ENCODE data around the gene ATAT1. TPM values are rescaled to one million over a fixed set of nuclear protein-coding genes. Genes with fewer than 3 reads are reported as not detected.

ATAT1 gene
- total and polyA plus RNA-seq, 12 donors, result 0.78 to 16.3 (median 8.3) TPM

DNA sequence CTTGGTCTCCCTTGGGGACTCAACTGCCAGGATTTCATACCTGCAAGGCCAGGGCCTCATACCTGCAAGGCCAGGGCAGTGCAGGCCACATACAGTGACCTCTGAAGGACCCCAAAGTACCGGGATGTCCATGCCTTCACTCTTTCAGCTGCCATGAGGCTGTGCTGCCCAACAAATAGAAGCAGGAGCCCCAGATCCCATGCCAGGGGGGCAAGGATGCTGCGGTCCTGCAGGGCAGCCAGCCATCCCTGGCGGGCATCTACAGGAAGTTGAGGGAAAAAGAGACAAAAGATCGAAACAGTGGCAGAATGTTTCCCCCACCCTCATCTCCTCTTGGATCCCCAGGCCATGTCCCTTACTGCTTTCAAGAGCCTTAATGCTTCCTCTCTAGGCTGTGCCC, 63.3 kb downstream of the ATAT1 start:
- intact Hi-C loops (cut with DNase I), result no loop called here
- WGBS, 4 donors, result 27 to 51% (median 39%) methylated on average over 3 to 4 of the region's 4 CpGs

DNA sequence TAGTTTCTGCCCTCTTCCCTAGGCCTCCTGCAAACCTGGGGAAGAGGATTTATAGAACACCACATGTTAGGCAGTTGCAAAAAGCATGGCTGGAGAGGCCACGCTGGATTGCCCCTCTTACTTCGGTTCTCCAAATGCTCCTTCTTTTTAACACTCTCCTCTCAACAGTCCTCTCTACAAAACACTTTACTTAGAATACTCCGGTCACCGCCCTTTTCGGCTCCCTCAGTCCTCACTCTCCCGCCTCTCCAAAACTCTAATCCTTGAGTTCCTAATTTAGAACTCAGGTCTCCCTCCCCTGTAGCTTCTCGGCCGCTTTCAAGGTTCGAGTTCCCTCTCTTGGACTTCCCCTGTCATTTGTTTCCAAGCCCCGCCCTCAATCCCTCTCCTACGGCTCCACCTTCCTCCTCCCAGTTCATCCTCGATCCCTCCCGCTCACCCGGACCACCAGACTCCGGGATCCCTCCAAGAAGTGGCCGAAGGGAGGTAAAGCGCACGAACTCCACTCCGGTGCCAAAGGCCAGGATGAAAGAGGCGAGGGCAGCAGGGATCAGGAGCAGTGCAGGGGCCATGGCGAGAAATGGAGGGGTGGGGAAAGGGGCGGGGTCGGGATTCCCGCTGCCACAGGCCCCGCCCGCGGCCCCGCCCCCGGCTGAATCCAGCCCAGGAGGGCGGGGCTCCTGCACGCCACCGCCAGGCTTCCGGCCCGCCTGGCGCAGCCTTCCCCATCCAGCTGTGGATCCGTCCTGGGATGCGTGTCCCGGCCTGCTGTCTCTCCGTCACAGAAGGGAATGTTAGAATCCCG, 63.9 kb downstream of the ATAT1 start, which contains the start of gene NRM:
NRM (minus strand) TSS at position 582 of the 805 bp plus-strand sequence; CDS start at position 572, 10 bp downstream.
- Histone ChIP-seq H3K9me3 (replicated peaks in 1 of 3) (no peaks in the 10 kb centered on the region), H3K4me1 (replicated peaks in 1 of 2) (peaks cover 19 to 41% of the 10 kb centered on the region in 2 donors), H3K27me3 (no peaks in the 10 kb centered on the region), H3K36me3 (replicated peaks in 1 of 2) (no peaks in the 10 kb centered on the region), H3K27ac (peak within 1 kb of the TSS; percentile 62 to 84 (median 79)), H3K4me3 (peak within 1 kb of the TSS; percentile 37 to 71 (median 60))
- no peak for TF ChIP-seq CTCF (IDR thresholded peaks at IDR 0.05)
- peak in 1 of 2 donors; percentile 46 for TF ChIP-seq POLR2A (IDR thresholded peaks at IDR 0.05)
- WGBS, 4 donors, result 0 to 1% (median 1%) methylated on average over 23 to 40 of the region's 40 CpGs
- intact Hi-C loops (cut with DNase I), result no loop called here
- peak; percentile 88 to 93 (median 91) for DNase-seq

More for the DNA sequence above, 63.3 kb downstream of the ATAT1 start:
- Histone ChIP-seq H3K36me3 (replicated peaks in 1 of 2) (no peaks in the 10 kb centered on the region), H3K4me1 (replicated peaks in 1 of 2) (peaks cover 23 to 41% of the 10 kb centered on the region in 2 donors), H3K4me3 (peak overlapping the region in 1 of 4 donors; percentile 68), H3K9me3 (replicated peaks in 1 of 3) (no peaks in the 10 kb centered on the region), H3K27me3 (no peaks in the 10 kb centered on the region), H3K27ac (peak overlapping the region; percentile 62 to 84 (median 79))
- DNase-seq, result no peak
- TF ChIP-seq POLR2A (IDR thresholded peaks at IDR 0.05) (no peak), CTCF (IDR thresholded peaks at IDR 0.05) (no peak)

DNA sequence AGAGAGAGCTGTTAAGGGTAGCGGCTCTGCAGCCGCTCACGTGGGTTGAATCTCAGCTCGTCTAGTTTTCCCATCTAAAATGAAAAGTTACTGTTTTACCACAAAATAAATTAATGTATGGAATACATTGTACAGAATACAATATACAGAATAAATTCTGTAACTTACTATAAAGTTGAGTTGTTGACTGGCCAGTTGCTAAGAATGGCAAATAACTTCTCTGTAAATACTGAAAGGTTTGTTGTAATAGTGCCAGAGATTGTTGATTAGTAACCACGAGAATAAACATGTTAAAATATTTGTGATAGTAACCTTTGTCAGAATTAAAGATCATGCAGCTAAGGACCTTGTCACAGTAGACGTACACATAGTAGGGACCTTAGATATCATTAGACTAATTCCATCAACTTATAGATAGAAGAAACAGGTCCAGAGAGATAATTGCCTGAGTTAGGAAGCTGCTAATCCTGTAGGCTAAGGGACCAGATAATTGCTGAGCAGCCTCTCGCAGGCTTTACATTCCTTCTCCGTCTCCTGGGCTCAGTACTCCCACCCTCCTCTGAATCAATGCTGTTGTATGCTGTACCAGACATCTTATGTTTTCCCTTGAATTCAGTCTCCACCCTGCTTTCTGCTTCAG, 64.7 kb downstream of the ATAT1 start:
- intact Hi-C loops (cut with DNase I), result no loop called here
- Histone ChIP-seq H3K4me1 (replicated peaks in 1 of 2) (peaks cover 12 to 36% of the 10 kb centered on the region in 2 donors), H3K36me3 (replicated peaks in 1 of 2) (no peaks in the 10 kb centered on the region), H3K4me3 (peak overlapping the region in 2 of 4 donors; percentile 68 to 71), H3K27me3 (no peaks in the 10 kb centered on the region), H3K9me3 (replicated peaks in 1 of 3) (no peaks in the 10 kb centered on the region), H3K27ac (peak overlapping the region in 4 of 5 donors; percentile 72 to 84 (median 80))
- 22 to 25% (median 23%) methylated on average over 8 of the region's 8 CpGs for WGBS, 4 donors
- DNase-seq, result no peak
- TF ChIP-seq POLR2A (IDR thresholded peaks at IDR 0.05) (no peak), CTCF (IDR thresholded peaks at IDR 0.05) (no peak)

MicroRNAs within 50 kb of the gene (microRNA counts, 767-probe panel; counts per million panel counts)
- 0 counts per million in 2 donors for microRNA hsa-miR-877-5p

Small RNA genes lying within 50 kb of the gene (microRNA-seq; reads per million reads assigned to microRNA genes)
- 86.4 to 118 (median 105) reads per million in 3 donors for gene MIR877

Small RNA genes lying within 50 kb of the gene (small RNA-seq; reads per million reads assigned to genes)
- gene MIR877, result 2.6 to 3.2 reads per million in 2 donors

Other genes with a start within 250 kb of the ATAT1 start
- gene HLA-E, start 137.4 kb upstream of the ATAT1 start, total RNA-seq, result 100 to 1,000 TPM in 8 of 9 donors, 10 to 100 TPM in 1; 85.7 to 667 (median 326) TPM
- 100 to 1,000 TPM; 126 to 285 (median 261) TPM for gene HLA-E, start 137.4 kb upstream of the ATAT1 start, polyA plus RNA-seq
- 10 to 100 TPM; 27.4 to 75.6 (median 51.6) TPM for gene GNL1, start 70.4 kb upstream of the ATAT1 start, total RNA-seq
- gene GNL1, start 70.4 kb upstream of the ATAT1 start, polyA plus RNA-seq, result 10 to 100 TPM; 33.2 to 86.7 (median 72.5) TPM
- 10 to 100 TPM in 5 of 9 donors, 1 to 10 TPM in 4; 1.8 to 20.2 (median 10.8) TPM for gene PRR3, start 69.6 kb upstream of the ATAT1 start, total RNA-seq
- gene PRR3, start 69.6 kb upstream of the ATAT1 start, polyA plus RNA-seq, result 10 to 100 TPM; 20.3 to 25.5 (median 22.8) TPM
- 10 to 100 TPM; 24.6 to 53.1 (median 36.2) TPM for gene ABCF1, start 55.4 kb upstream of the ATAT1 start, total RNA-seq
- gene ABCF1, start 55.4 kb upstream of the ATAT1 start, polyA plus RNA-seq, result 10 to 100 TPM; 18.7 to 75.2 (median 41.3) TPM
- 100 to 1,000 TPM in 1 of 9 donors, 10 to 100 TPM in 8; 33.3 to 102 (median 68.4) TPM for gene PPP1R10, start 9.6 kb upstream of the ATAT1 start, total RNA-seq
- gene PPP1R10, start 9.6 kb upstream of the ATAT1 start, polyA plus RNA-seq, result 10 to 100 TPM; 28.8 to 99.1 (median 61.1) TPM
- 100 to 1,000 TPM in 1 of 9 donors, 10 to 100 TPM in 8; 51.0 to 105 (median 75.2) TPM for gene MRPS18B, start 9.0 kb upstream of the ATAT1 start, total RNA-seq
- 10 to 100 TPM; 43.0 to 90.5 (median 48.5) TPM for gene MRPS18B, start 9.0 kb upstream of the ATAT1 start, polyA plus RNA-seq
- gene C6orf136, start 20.3 kb downstream of the ATAT1 start, total RNA-seq, result 10 to 100 TPM in 8 of 9 donors, 1 to 10 TPM in 1; 1.8 to 25.7 (median 16.6) TPM
- gene C6orf136, start 20.3 kb downstream of the ATAT1 start, polyA plus RNA-seq, result 10 to 100 TPM; 20.0 to 73.7 (median 49.7) TPM
- gene DHX16, start 46.1 kb downstream of the ATAT1 start, total RNA-seq, result 10 to 100 TPM; 16.4 to 39.7 (median 28.0) TPM
- 10 to 100 TPM; 37.7 to 75.9 (median 39.0) TPM for gene DHX16, start 46.1 kb downstream of the ATAT1 start, polyA plus RNA-seq
- gene PPP1R18, start 59.8 kb downstream of the ATAT1 start, total RNA-seq, result 10 to 100 TPM in 8 of 9 donors, 1 to 10 TPM in 1; 6.4 to 58.9 (median 37.3) TPM
- gene PPP1R18, start 59.8 kb downstream of the ATAT1 start, polyA plus RNA-seq, result 100 to 1,000 TPM in 2 of 3 donors, 10 to 100 TPM in 1; 33.1 to 120 (median 115) TPM
- gene NRM, start 64.1 kb downstream of the ATAT1 start, total RNA-seq, result 10 to 100 TPM in 4 of 9 donors, 1 to 10 TPM in 5; 1.8 to 22.6 (median 10.0) TPM
- 10 to 100 TPM; 11.4 to 39.3 (median 24.9) TPM for gene NRM, start 64.1 kb downstream of the ATAT1 start, polyA plus RNA-seq
- 10 to 100 TPM in 5 of 9 donors, 1 to 10 TPM in 4; 2.8 to 27.6 (median 12.0) TPM for gene MDC1, start 90.4 kb downstream of the ATAT1 start, total RNA-seq
- 10 to 100 TPM; 16.8 to 26.9 (median 21.0) TPM for gene MDC1, start 90.4 kb downstream of the ATAT1 start, polyA plus RNA-seq
- 100 to 1,000 TPM in 8 of 9 donors, 10 to 100 TPM in 1; 90.3 to 439 (median 219) TPM for gene TUBB, start 93.5 kb downstream of the ATAT1 start, total RNA-seq
- 100 to 1,000 TPM; 107 to 473 (median 177) TPM for gene TUBB, start 93.5 kb downstream of the ATAT1 start, polyA plus RNA-seq
- gene FLOT1, start 115.8 kb downstream of the ATAT1 start, total RNA-seq, result 100 to 1,000 TPM; 162 to 449 (median 338) TPM
- gene FLOT1, start 115.8 kb downstream of the ATAT1 start, polyA plus RNA-seq, result 100 to 1,000 TPM; 390 to 599 (median 411) TPM
- gene IER3, start 117.7 kb downstream of the ATAT1 start, total RNA-seq, result 10 to 100 TPM in 7 of 9 donors, 1 to 10 TPM in 2; 1.6 to 66.2 (median 38.2) TPM
- 100 to 1,000 TPM in 1 of 3 donors, 10 to 100 TPM in 2; 10.3 to 136 (median 49.1) TPM for gene IER3, start 117.7 kb downstream of the ATAT1 start, polyA plus RNA-seq

Data from adrenal gland (tissue), 12 donors.